GF-D8 (cell line): ENCODE measurements around the gene CASZ1.

Experiments
- DNase-seq: peaks from one replicate; lab custom pipeline; 2025; lab: John Stamatoyannopoulos, UW

Gene CASZ1

DNA sequence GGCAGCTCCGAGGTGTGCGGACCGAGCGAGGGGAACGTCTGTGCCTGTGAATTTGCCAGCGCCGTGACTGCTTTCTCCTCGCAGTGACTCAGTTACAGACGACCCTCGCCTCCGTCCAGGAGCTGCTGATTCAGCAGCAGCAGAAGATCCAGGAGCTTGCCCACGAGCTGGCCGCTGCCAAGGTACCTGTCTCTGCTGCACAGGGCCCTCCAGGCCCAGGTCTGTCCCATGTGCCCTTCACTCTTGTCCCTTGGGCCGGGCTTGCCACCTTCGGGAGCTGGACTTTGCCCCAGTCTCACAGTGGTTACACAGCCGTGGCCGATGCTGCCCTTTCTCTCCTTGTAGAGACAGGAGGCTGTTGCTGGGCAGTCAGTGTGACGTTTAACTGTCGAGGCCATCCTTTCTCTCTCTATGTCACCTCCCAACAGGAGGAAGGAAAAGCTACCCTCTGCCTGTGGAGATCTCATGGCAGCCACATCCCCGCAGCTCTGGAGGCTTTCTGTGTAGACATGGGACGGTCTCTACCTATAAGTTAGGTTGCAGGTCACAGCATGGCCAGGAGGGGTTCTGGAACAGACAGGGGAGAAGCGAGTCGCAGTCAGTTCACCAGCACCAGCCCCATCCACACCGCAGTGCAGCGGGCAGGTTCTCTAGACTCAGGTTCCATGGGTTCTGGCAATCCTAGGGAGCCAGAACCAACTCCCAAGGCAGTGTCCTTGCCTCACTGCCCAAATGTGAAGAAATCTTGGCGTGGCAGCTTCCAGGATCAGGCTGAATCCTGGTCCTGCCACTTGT is 172.0 kb downstream of the CASZ1 start:
- no peak for DNase-seq

DNA sequence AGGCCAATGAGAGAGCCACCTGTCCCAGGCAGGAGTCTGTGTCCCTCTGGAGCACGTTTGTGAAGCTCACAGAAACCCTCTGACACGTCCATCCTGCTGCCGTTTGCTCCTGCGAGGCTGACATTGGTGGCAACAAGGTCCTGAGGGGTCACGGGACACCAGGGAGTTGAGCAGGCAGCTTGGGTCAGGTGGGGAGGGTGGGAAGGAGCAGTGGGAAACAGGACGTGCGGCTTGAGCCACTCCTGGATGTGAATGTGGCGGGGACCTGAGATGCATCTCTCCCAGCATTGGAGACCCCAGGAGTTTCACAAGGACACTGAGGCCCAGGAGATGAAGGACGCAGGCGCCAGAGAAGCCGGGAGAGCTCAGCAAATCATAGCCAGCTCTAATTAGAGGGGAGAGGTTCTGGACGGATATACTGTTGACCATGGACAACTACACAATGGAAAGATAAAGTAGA is 172.7 kb downstream of the CASZ1 start:
- DNase-seq: no peak

DNA sequence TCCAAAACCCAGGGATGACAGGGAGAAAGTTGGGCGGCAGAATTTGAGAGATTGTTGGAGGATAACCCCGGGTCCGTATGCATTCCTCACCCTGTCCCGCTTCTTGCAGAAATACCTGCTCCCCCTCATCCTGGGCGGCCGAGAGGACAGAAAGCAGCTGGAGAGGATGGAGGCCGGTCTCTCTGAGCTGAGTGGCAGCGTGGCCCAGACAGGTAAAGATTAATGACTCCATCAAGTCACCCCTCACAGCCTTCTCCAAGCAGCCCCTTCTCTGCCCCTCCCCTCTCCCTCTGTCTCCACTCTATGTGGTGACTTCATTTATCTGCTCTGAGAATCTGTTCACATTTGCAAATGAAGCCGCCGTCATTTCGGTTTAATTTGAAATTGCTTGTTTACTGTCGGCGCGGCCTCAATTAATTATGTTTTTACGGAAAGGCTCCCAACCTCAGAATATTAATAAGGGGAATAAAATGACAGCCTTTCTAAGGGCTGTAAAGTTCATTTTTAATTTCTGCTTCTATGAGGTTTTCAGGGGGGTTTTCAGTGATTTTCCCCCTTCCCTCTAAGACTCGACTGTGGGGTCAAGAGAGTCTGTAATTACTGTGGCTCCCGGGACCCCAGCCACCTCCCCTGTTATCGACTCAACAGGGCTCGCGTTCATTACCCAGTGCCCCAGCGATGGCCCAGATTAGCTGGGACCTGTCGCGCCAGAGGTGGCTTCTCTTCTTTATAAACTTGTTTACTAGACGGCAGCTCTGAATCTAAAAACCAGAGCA is 173.3 kb downstream of the CASZ1 start:
- no peak for DNase-seq

DNA sequence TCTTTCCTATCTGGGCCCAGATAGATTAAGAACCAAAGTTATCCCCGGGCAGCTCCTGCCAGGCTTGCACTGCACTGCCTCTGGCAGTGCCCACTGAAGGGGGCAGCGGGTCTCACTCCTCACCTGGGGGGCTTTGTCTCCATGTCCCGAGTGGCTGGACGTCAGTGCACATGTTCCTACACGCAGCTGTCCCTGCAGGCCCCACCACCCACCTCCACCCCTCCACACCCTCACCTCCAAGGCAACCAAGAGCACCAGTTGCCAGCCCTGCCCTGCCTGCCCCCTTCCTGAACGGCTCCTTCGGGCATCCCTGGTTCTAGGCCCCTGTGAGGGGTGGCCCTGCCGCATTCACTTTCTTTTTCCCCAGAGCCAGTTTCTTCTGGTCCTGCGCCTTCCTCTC is 174.5 kb downstream of the CASZ1 start:
- DNase-seq: no peak

DNA sequence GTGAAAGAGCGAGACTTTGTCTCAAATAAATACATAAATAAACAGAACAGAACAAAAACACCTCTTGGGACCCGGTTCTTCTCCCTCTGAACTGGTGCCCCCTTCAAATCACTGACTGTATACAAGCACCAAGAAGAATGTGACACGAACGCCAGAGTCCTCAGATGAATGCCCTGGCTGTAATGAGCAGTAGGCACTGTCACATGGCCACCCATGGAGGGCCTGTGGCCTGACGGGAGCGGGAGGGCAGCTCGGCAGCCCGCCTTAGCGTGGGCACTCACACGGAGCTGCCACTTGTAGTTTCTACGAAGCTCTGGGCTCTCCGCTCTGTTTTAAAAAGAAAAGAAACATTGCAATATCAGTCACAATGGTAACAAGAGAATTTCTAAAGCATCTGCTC is 175.7 kb downstream of the CASZ1 start:
- DNase-seq: no peak

- DNase-seq: no peak
Observed at GRCh38 chr1:10617931-10618885, 178.2 kb downstream of the CASZ1 start.

DNA sequence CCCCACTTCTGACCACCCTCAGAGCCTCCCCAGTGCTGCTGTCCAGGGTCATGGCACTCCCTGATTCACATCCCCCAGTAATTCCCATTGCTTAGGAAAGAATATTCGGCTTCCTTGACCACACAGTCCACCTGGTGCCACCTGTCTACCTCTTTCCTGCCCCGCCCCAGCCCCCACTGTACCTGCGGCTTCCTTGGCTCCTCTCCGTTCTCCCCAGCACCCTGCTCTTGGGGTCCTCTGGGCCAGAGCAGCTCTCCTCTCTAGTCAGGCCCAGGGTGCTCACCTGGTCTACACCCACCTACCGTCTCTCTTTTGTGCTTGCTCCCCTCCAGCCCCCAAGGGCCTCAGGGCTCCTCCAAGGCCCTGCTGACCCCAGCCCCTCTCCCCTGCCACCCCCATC is 179.1 kb downstream of the CASZ1 start:
- DNase-seq: no peak

- DNase-seq: no peak
Observed at GRCh38 chr1:10616696-10617095, 179.8 kb downstream of the CASZ1 start.

DNA sequence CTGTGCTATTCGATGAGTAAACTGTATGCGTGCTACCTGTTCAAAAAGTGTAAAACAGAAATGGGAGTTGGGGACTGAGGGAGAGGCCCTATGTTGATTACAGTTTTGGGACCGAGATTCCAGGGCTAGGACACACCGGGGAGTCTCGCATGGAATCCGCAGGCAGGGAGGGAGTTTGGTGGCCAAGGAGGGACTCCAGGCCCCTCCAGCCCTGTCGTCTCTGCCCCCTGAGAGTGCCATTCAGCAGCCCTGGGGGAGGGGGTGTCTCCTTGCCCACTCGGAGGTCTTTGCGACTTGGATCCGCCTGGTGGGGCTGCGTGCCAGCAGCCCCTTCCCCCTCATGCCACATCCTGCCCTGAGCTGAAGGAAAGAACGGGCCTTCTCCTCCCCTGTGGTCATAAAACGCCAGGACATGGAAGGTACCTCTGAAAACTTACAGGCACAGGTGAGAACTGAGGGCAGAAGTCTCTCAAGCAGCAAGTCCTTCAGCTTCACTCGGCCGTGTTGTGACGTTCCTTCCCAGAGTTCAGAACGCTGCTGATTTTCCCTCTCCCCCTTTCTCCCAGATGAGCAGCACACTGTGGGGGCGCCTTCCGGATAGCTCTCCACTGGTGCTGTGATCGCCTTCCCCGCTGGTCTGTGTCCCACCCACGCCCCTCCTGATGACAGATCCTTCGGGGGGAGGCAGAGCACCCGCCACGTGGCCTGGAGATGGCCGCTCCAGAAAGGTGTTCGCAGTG is 180.3 kb downstream of the CASZ1 start:
- no peak for DNase-seq

DNA sequence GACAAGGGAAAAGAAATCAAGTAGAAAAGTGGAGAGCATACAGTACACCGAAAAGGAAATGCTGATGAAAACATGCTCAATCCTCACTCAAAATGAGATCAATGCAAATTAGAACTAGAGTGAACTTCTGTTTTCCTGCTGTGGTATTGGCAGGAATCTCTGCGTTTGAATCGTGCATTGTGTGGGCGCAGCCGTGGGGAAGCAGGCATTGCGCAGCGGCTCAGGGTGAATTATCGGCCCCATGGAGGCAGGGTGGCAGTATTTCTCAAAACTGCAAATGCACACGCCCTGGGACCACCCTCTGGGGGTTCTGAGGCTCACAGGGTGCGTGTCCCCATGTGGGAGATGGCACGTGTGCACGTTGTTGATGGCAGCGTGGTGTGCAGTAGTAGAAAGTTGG is 181.1 kb downstream of the CASZ1 start:
- no peak for DNase-seq

- DNase-seq: no peak
Observed at GRCh38 chr1:10614377-10615225, 181.8 kb downstream of the CASZ1 start.

GRCh38 chr1:10613861-10614260 is 182.6 kb downstream of the CASZ1 start:
- no peak for DNase-seq

DNA sequence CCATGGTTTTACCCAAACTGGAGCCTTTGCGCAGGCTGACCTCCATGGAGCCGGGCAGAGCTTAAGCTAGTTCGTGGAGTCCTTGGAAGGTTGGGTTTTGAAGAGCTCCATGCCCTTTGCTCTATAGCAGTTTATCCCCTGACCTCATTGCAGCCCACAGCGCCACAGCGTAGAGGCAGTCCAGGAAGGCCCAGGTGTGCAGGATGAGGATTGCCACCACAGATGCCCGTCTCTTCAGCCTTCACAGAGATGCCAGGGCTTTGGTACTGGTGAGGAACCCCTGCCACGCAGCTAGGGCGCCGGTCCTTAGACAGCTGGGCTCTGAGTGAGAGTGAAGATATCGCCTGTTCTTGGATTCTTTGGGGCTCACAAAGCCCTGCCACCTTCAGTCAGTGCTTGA is 183.1 kb downstream of the CASZ1 start:
- no peak for DNase-seq

DNA sequence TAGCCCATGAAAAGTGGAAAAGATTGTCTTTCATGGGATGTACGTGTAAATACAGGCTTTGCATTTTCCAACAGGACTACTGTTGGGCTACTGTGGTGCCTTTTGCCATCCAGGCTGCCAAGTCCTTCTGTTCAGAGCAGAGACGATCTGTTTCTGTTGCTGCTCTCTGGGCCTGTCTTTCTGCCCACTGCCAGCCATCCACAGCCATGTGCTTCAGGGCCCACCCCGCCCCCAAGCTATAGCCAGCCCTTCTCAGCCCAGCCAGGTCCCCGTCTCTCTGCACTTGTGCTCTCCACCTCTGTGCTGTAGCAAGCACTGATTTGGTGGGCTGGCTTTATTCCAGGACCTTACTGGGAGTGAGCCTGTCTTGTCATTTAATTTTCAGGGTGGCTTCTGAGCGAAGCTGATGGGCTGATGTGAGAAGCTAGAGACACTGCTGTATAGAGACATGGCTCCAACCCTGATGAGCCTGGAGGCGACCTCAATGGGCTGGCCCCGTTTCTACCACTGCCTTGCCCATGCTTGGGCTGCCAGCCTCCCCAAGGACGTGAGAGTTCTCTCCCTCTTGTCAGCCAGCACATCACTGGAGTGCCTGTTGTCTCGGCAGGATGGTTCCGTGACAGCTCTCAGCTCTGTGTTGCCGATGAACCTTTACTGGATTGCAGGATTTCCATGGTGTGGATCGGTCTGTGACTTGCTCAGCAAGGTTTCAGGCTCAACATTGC is 183.8 kb downstream of the CASZ1 start:
- no peak for DNase-seq

- no peak for DNase-seq
Observed at GRCh38 chr1:10610901-10611600, 185.4 kb downstream of the CASZ1 start.

GRCh38 chr1:10608690-10609089 is 187.8 kb downstream of the CASZ1 start:
- DNase-seq: no peak

GRCh38 chr1:10607228-10607627 is 189.2 kb downstream of the CASZ1 start:
- DNase-seq: no peak

DNA sequence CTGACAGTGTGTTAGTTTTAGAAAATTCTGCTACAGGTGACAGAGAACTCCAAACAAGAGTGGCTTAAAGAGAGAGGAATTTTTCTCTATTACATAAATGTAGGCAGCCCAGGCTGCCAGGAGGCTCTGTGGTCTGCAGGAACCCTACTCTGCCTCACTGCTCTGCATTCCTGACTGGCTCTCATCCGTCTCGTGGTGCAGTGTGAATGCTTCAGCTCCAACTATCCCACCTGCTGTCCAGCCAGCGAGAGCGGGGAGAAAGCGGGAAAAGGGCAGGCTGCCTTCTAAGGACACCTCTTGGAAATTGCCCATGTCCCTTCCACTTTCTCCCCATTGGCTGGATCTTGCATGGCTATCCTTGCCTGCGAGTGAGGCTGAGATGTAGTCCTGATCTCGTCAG is 190.4 kb downstream of the CASZ1 start:
- DNase-seq: no peak

DNA sequence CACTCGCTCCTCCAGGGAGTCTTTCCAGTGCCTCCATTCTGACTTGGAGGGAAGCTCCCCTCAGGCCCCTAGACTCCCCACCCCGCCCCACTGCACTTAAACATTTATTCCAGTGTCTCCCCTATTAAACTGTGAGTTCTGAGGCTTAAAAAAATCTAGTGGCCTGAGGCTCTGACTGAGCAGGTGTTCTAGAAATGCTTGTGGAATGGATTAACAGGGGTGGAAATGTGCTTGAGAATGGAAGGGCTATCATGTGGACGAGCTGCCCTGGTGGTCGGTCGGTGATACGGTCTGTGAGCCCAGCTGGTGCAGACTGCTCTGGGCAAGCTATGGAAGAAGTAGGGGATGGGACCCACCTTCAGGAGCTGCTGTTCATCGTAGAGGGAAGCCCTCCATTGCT is 191.5 kb downstream of the CASZ1 start:
- DNase-seq: no peak
